HG03439 (cell line): Measurements from ENCODE around the gene ZNF275.
"Not testable (repeated sequence)": the region's sequence is repeated elsewhere in the genome, so short reads cannot be mapped to it uniquely, and the experiment has no call there.

Source experiments
- ATAC-seq: cut with Tn5 transposase; IDR thresholded peaks from one replicate; pipeline ENCODE4 v1.9.1; 2021; ENCODE audit warnings: mild to moderate bottlenecking, moderate library complexity; ENCODE audit not compliant: unreplicated experiment

The ZNF275 gene

DNA sequence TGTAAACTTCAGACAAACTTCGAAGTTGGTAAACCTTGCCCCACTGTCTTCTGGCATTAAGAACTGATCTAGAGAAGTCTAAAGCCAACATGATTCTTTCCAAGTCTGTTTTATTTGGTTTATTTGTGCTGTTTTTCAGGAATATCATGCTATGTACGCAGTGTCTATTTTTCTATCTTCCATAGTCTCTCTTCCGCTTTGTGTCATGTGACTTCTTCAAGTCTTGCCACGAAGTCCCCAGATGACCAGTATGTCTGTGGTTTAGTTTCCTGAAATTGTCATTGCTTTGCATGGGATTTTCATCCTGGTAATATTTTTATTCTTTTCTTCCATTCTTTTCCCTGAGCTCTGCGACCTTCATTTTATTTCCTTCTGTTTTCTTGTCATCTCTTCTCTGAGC is 52.1 kb downstream of the ZNF275 start:
- no peak for ATAC-seq

GRCh38 chrX:153387345-153387744 is 53.4 kb downstream of the ZNF275 start:
- ATAC-seq = no peak

- no peak for ATAC-seq
Observed at GRCh38 chrX:153387987-153388721, 54.2 kb downstream of the ZNF275 start.

DNA sequence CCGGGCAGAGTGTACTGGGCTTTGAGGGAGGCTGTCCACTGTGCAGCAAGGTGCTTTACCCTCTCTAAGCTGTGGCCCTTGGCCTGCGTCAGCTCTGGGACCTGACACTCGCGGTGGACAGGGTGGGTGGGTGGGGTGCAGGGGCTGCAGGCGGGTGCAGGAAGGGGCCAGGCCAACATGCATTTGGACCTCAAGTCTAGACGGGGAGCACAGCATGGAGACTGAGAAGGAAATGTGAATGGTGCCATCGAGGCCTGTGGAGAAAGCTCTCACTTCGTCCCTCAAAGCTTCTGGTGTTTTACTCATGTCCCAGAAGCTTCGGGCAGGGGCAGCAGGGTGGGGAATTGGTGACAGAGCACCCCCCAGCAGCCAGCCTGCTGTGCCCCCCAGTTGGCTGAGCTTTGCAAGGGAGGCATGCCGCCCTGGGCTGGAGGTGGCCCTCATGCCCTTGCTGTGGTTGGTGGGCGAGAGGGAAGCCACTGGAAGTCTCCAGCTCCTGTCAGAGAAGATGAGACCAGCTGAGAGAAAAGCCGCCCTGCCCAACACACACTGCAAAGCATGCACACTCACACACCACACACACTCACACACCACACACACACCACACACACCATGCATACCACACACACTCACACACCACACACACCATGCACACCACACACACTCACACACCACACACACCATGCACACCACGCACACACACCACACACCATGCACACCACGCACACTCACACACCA is 54.9 kb downstream of the ZNF275 start:
- ATAC-seq = no peak

DNA sequence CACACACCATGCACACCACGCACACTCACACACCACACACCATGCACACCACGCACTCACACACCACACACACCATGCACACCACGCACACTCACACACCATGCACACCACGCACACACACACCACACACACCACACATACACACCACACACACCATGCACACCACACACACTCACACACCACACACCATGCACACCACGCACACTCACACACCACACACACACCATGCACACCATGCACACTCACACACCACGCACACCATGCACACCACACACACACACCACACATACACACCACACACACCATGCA is 55.5 kb downstream of the ZNF275 start:
- ATAC-seq = not testable (repeated sequence)

GRCh38 chrX:153392642-153393321 is 58.8 kb downstream of the ZNF275 start:
- ATAC-seq = no peak

DNA sequence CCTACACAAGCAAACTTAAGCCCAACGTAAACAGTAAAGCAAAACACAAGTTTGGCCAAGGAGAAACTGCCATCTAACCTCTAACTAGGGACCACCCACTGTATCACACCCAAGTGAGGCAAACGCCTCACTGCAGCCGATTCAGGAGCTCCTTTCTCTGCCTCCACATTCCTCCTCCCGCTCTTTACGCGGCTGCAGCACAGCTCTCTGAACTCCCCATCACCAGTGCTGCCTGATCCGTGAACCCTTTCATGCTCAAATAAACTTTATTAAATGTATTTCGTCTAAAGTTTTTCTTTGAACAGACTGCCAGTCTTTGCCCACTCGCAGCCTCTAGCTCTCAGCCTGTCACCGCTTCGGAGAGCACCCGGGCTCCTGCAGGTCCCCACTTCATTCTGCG is 60.7 kb downstream of the ZNF275 start:
- no peak for ATAC-seq

- no peak for ATAC-seq
Observed at GRCh38 chrX:153395613-153396319, 61.8 kb downstream of the ZNF275 start.

- no peak for ATAC-seq
Observed at GRCh38 chrX:153396320-153397195, 62.6 kb downstream of the ZNF275 start.

GRCh38 chrX:153397256-153397960 is 63.5 kb downstream of the ZNF275 start:
- no peak for ATAC-seq

- no peak for ATAC-seq
Observed at GRCh38 chrX:153398275-153398960, 64.5 kb downstream of the ZNF275 start.

GRCh38 chrX:153400146-153401132 is 66.5 kb downstream of the ZNF275 start:
- ATAC-seq = no peak

DNA sequence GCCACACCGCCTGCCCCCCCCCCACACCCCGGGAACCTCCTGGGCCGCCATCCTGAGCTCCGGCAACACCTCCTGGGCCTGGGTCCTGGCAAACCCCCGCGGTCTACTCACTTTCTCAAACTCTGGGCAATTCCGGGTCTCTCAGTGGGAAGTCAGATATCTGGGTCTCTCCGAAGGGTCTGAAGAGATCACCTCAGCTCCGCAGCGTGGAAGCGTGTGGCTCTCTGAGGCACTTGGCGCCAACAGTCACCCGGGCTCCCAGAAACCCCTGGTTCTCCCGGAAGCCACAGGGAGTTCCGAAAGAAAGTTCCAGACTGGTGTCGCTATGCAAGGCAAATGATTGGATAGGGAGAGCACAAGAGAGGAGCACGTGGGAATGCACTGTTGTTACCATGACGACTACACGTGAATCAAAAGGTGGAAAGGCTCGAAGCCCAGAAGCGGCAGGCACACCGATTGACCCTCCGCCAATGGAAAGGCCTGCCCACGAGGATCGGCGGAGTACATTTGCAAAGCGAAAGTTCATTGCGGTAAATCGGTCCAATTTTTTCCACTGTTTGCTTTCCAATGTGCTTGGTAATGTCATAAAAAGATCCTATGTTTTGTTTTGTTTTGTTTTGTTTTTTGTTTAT is 67.3 kb downstream of the ZNF275 start, which contains the start of gene PNMA6E:
TSS of gene PNMA6E (minus strand) at position 218 of the 632 bp plus-strand sequence. CDS start 2,501 bp downstream, outside the sequence.
- no peak for ATAC-seq
